OCI-LY7 (cell line): Measurements from ENCODE around the gene CIB2. TPM values are rescaled to one million over a fixed set of nuclear protein-coding genes. Genes with fewer than 3 reads are reported as not detected.

ENCODE experiments used
- BruUV-seq: library from RNA; stranded (reverse); fragments of 400-500 nt; replicated peaks from 2 replicates; lab custom pipeline; 2021; lab: Mats Ljungman, UMichigan
- CTCF ChIA-PET: fragments of 300-600 bp; sonication (Branson Sonifier 250); formaldehyde crosslinking; loops from one replicate; lab custom pipeline; 2022; ENCODE audit warnings: antibody characterized with exemption; ENCODE audit not compliant: unreplicated experiment; lab: Charles Lee
- POLR2A ChIA-PET: fragments of 300-600 bp; sonication (Branson Sonifier 250); formaldehyde crosslinking; loops from one replicate; lab custom pipeline; 2022; ENCODE audit warnings: antibody characterized with exemption; lab: Charles Lee
- DNase-seq: peaks from one replicate; pipeline ENCODE4 v3.0.0-alpha.2; 2015; ENCODE audit warnings: low spot score
- H2AFZ ChIP-seq: fragments of 200-600 bp; sonication (generic), shearing (Covaris generic); 2 replicates; pipeline ENCODE4 v1.6.1; 2014; ENCODE audit warnings: mild to moderate bottlenecking, antibody characterized with exemption, low read length, moderate library complexity
- H3K27ac ChIP-seq: fragments of 200-600 bp; sonication (generic); 2 replicates; pipeline ENCODE4 v1.5.1; 2014; ENCODE audit warnings: mixed run types, low read depth, mild to moderate bottlenecking, moderate library complexity, low read length, inconsistent platforms; ENCODE audit not compliant: poor library complexity, severe bottlenecking
- H3K36me3 ChIP-seq: fragments of 200-600 bp; sonication (generic); 2 replicates; pipeline ENCODE4 v1.6.1; 2014; ENCODE audit warnings: mild to moderate bottlenecking, antibody characterized with exemption, low read length, moderate library complexity, mixed read lengths; ENCODE audit not compliant: insufficient read depth
- H3K4me1 ChIP-seq: fragments of 200-600 bp; sonication (generic); 2 replicates; pipeline ENCODE4 v1.5.1; 2014; ENCODE audit warnings: mild to moderate bottlenecking, low read length; ENCODE audit not compliant: insufficient read depth, poor library complexity, severe bottlenecking
- H3K4me2 ChIP-seq: fragments of 200-600 bp; sonication (generic); 2 replicates; pipeline ENCODE4 v1.6.1; 2014; ENCODE audit warnings: mild to moderate bottlenecking, low read length
- H3K4me3 ChIP-seq: fragments of 200-600 bp; sonication (generic); 2 replicates; pipeline ENCODE4 v1.5.1; 2014; ENCODE audit warnings: mild to moderate bottlenecking, low read depth, low read length; ENCODE audit not compliant: poor library complexity, severe bottlenecking
- H3K79me2 ChIP-seq: fragments of 200-600 bp; sonication (generic); 2 replicates; pipeline ENCODE4 v1.6.1; 2016; ENCODE audit warnings: low read depth, mild to moderate bottlenecking, low read length, moderate library complexity, mixed read lengths; ENCODE audit not compliant: insufficient read depth
- H3K9me2 ChIP-seq: fragments of 200-600 bp; sonication (generic); 2 replicates; pipeline ENCODE4 v1.6.1; 2016; ENCODE audit warnings: mild to moderate bottlenecking, low read length, mixed read lengths; ENCODE audit not compliant: insufficient read depth
- H3K9me3 ChIP-seq: fragments of 200-600 bp; sonication (generic); 2 replicates; pipeline ENCODE4 v1.6.1; 2014; ENCODE audit warnings: mild to moderate bottlenecking, mixed run types, low read length, mixed read lengths
- H4K20me1 ChIP-seq: fragments of 200-600 bp; sonication (generic); 2 replicates; pipeline ENCODE4 v1.6.1; 2014; ENCODE audit warnings: mild to moderate bottlenecking, antibody characterized with exemption, low read length, moderate library complexity, mixed read lengths; ENCODE audit not compliant: insufficient read depth
- CTCF ChIP-seq: fragments of 200-600 bp; sonication (generic); conservative IDR thresholded peaks from 2 replicates; pipeline ENCODE4 v1.5.1; 2014; ENCODE audit warnings: mild to moderate bottlenecking, antibody characterized with exemption, low read length, moderate library complexity, mixed read lengths
- EZH2phosphoT487 ChIP-seq: fragments of 200-600 bp; sonication (generic); IDR thresholded peaks from 2 replicates; pipeline ENCODE4 v1.6.1; 2018; ENCODE audit warnings: low read depth, borderline replicate concordance, mild to moderate bottlenecking, mixed run types, antibody characterized with exemption, low read length, moderate library complexity, mixed read lengths
- intact Hi-C: fragments of 100-400 bp; cut with micrococcal nuclease; formaldehyde crosslinking; loops from one replicate; pipeline ENCODE4 v1.10.0; 2022; ENCODE audit not compliant: unreplicated experiment
- total RNA-seq, 2 experiments: library from RNA; depleted of rRNA in 1 of 2; stranded (reverse); fragments of >200 nt in 1 of 2; shearing (Covaris generic) in 1 of 2; gene quantifications; 2 replicates each; pipeline ENCODE4 v1.2.3, GENCODE V29; 2014 to 2022

CIB2 gene
- total RNA-seq, 2 experiments from 2014 or later, result 0.36 to 5.0 TPM

GRCh38 chr15:78077053-78077870, 54.0 kb downstream of the CIB2 start, which contains the start of gene TBC1D2B:
TSS of gene TBC1D2B (minus strand) at chr15:78077711. CDS start at chr15:78077652, 59 bp downstream.
- Histone ChIP-seq H3K4me2 (peak within 1 kb of the TSS; percentile 96), H3K27ac (peak within 1 kb of the TSS; percentile 47), H2AFZ (peak within 1 kb of the TSS; percentile 99), H3K4me3 (peak within 1 kb of the TSS; percentile 89), H3K9me3 (no peaks in the 10 kb centered on the region), H4K20me1 (0 out of 2 replicates have a peak, but pooled peaks cover 7% of the 10 kb centered on the region), H3K9me2 (no peaks in the 10 kb centered on the region), H3K79me2 (peaks cover 46% of the 10 kb centered on the region), H3K4me1 (peaks cover 24% of the 10 kb centered on the region), H3K36me3 (peaks cover 4% of the 10 kb centered on the region; the same call in 1 of the 2 replicates)
- no peak for TF ChIP-seq EZH2phosphoT487
- no peak for TF ChIP-seq CTCF
- no TSS peak for BruUV-seq
- intact Hi-C loops, result no loop called here
- ChIA-PET POLR2A (interaction anchor here (1.4 to 2.1 kb wide), 2 partner anchors 18 to 19 kb away, joined by 3 to 5 read pairs; no protein-coding TSS in a partner anchor), CTCF (interaction anchor here (1.1 kb wide), 1 partner anchor 21 kb away, joined by 3 read pairs; no protein-coding TSS in a partner anchor)
- peak; percentile 77 for DNase-seq

- CTCF ChIA-PET, result no interaction called here
Measured at GRCh38 chr15:78076231-78077052, 54.8 kb downstream of the CIB2 start.

More at GRCh38 chr15:78076231-78077052, 54.8 kb downstream of the CIB2 start:
- peak overlapping the region; percentile 47 for H3K27ac ChIP-seq
- H3K4me2 ChIP-seq, result peak overlapping the region; percentile 96
- POLR2A ChIA-PET, result interaction anchor here (1.4 kb wide), 1 partner anchor 18 kb away, joined by 3 read pairs; no protein-coding TSS in a partner anchor
- intact Hi-C loops, result no loop called here
- peaks cover 32% of the 10 kb centered on the region for H3K4me1 ChIP-seq
- no peaks in the 10 kb centered on the region for H3K9me3 ChIP-seq
- TF ChIP-seq CTCF, result peak; percentile 68
- no peak for TF ChIP-seq EZH2phosphoT487
- peak overlapping the region; percentile 89 for H3K4me3 ChIP-seq
- no peaks in the 10 kb centered on the region for H3K9me2 ChIP-seq
- peaks cover 54% of the 10 kb centered on the region for H3K79me2 ChIP-seq
- H2AFZ ChIP-seq, result peak overlapping the region; percentile 27; the same call in 1 of the 2 replicates
- peaks cover 10% of the 10 kb centered on the region; the same call in 1 of the 2 replicates for H3K36me3 ChIP-seq
- H4K20me1 ChIP-seq, result 0 out of 2 replicates have a peak, but pooled peaks cover 7% of the 10 kb centered on the region
- BruUV-seq, result no TSS peak
- DNase-seq, result no peak
